Right lobe of liver (tissue), 6 donors: ENCODE measurements around the gene APH1B. TPM values are rescaled to one million over a fixed set of nuclear protein-coding genes. Genes with fewer than 3 reads are reported as not detected.
A peak's percentile ranks its signal among the peaks of the same experiment; 100 is the strongest.

ENCODE experiments used
- ATAC-seq, 4 donors: fragments of 200-7000 bp; cut with Tn5 transposase; one replicate each; pipeline ENCODE4 v1.9.1; 2020; ENCODE audit warnings: mild to moderate bottlenecking in 4 of 4, moderate library complexity in 4 of 4
- DNase-seq, 3 donors: peaks; one replicate each; pipeline ENCODE4 v3.0.0-alpha.2; 2020
- H3K27ac ChIP-seq, 3 donors: fragments of 200-600 bp; one replicate each; pipeline ENCODE4 v1.8.0; 2022
- H3K27me3 ChIP-seq, 2 donors: fragments of 200-600 bp; one replicate each; pipeline ENCODE4 v1.8.0; 2022
- H3K36me3 ChIP-seq, 4 donors: fragments of 200-600 bp; sonication (generic) in 1 of 4; one replicate each; pipeline versions ENCODE4 v1.5.1 to v1.8.0; 2017 to 2022; ENCODE audit warnings: control low read depth in 1 of 4
- H3K4me1 ChIP-seq, 4 donors: fragments of 200-600 bp; sonication (generic) in 1 of 4; one replicate each; pipeline versions ENCODE4 v1.5.1 to v1.8.0; 2017 to 2022; ENCODE audit warnings: control low read depth in 1 of 4
- H3K4me3 ChIP-seq, 3 donors: fragments of 200-600 bp; one replicate each; pipeline ENCODE4 v1.8.0; 2022
- H3K9me3 ChIP-seq, 4 donors: fragments of 200-600 bp; sonication (generic) in 1 of 4; one replicate each; pipeline versions ENCODE4 v1.5.1 to v1.8.0; 2017 to 2022; ENCODE audit warnings: control low read depth in 1 of 4
- CTCF ChIP-seq, 4 donors: fragments of 200-600 bp in 3 of 4; fragments of 450-650 bp in 1 of 4; IDR thresholded peaks; one replicate each; pipeline versions ENCODE4 v1.5.1 to v1.8.0; 2016 to 2022; ENCODE audit warnings: antibody characterized with exemption in 4 of 4, mild to moderate bottlenecking in 2 of 4
- POLR2A ChIP-seq: fragments of 450-650 bp; IDR thresholded peaks from one replicate; pipeline ENCODE4 v1.6.1; 2017; ENCODE audit warnings: antibody characterized with exemption, mild to moderate bottlenecking
- WGBS: methylation state at CpG from one replicate; pipeline ENCODE4 v1.1.6; 2018; ENCODE audit warnings: low coverage, low lambda C conversion rate; ENCODE audit not compliant: insufficient coverage; ENCODE audit errors: missing lambda C conversion rate; 5-methylcytosine and 5-hydroxymethylcytosine counted together
- intact Hi-C, 2 donors: fragments of 100-400 bp; cut with DNase I; formaldehyde crosslinking; loops; one replicate each; pipeline versions ENCODE4 v1.11.2 to v1.14.1; 2022
- total RNA-seq, 6 experiments: library from RNA; depleted of rRNA in 2 of 6; stranded (reverse); fragments of >200 nt in 2 of 6; fragmentation: NEBNext Ultra II Directional in 3 of 6; extraction: Animal tissue kit (Norgen Biotek cat#: 25700) in 3 of 6; gene quantifications; one replicate each; pipeline versions ENCODE4 v1.1.0 to v1.2.4, GENCODE V29; 2016 to 2023
- donor health status: DM: no; HTN: yes; CAD: no.
- donor health status: DM: no; HTN: no; CAD: no.
- donor health status: DM: no; HTN: no; CAD: no.
- donor health status: DM: no; HTN: yes; CAD: no.
- donor health status: DM: no; HTN: yes; CAD: no.

The APH1B gene
- total RNA-seq, 6 experiments from 2014 or later, result 2.2 to 7.4 (median 4.7) TPM

GRCh38 chr15:63244976-63245645 lies 32.3 kb upstream of the APH1B start:
- no peak for DNase-seq
- H3K27me3 ChIP-seq, result no peaks in the 10 kb centered on the region
- no peak overlapping the region for H3K4me3 ChIP-seq
- intact Hi-C loops, result no loop called here
- no peak for ATAC-seq
- WGBS, result 54% methylated on average over 5 of the region's 5 CpGs
- no peaks in the 10 kb centered on the region for H3K36me3 ChIP-seq
- H3K9me3 ChIP-seq, result no peaks in the 10 kb centered on the region
- H3K4me1 ChIP-seq, result peaks cover 0 to 15% (median 0%) of the 10 kb centered on the region in 4 donors
- peak overlapping the region; percentile 22 to 42 (median 25) for H3K27ac ChIP-seq
- TF ChIP-seq POLR2A (no peak), CTCF (IDR thresholded peaks at IDR 0.05) (no peak)

GRCh38 chr15:63246691-63247469 lies 30.5 kb upstream of the APH1B start:
- TF ChIP-seq CTCF (IDR thresholded peaks at IDR 0.05) (no peak), POLR2A (no peak)
- Histone ChIP-seq H3K27me3 (no peaks in the 10 kb centered on the region), H3K4me1 (peaks cover 0 to 15% (median 0%) of the 10 kb centered on the region in 4 donors), H3K36me3 (no peaks in the 10 kb centered on the region), H3K27ac (peak overlapping the region in 1 of 3 donors; percentile 31), H3K4me3 (no peak overlapping the region), H3K9me3 (no peaks in the 10 kb centered on the region)
- DNase-seq, result no peak
- ATAC-seq, result peak; percentile 66 to 83 (median 76)
- 54% methylated on average over 5 of the region's 5 CpGs for WGBS
- intact Hi-C loops, result no loop called here

GRCh38 chr15:63250312-63250965 lies 27.0 kb upstream of the APH1B start:
- no peak overlapping the region for H3K4me3 ChIP-seq
- H3K36me3 ChIP-seq, result no peaks in the 10 kb centered on the region
- WGBS, result 90% methylated on average over 3 of the region's 4 CpGs
- TF ChIP-seq CTCF (IDR thresholded peaks at IDR 0.05) (no peak), POLR2A (no peak)
- H3K4me1 ChIP-seq, result peaks cover 0 to 15% (median 0%) of the 10 kb centered on the region in 4 donors
- H3K27ac ChIP-seq, result no peak overlapping the region
- no peaks in the 10 kb centered on the region for H3K9me3 ChIP-seq
- H3K27me3 ChIP-seq, result no peaks in the 10 kb centered on the region
- no peak for DNase-seq
- no peak for ATAC-seq
- intact Hi-C loops, result no loop called here

GRCh38 chr15:63251701-63252100 lies 25.7 kb upstream of the APH1B start:
- H3K4me3 ChIP-seq, result no peak overlapping the region
- H3K27me3 ChIP-seq, result no peaks in the 10 kb centered on the region
- 93% methylated on average over 2 of the region's 2 CpGs for WGBS
- no peaks in the 10 kb centered on the region for H3K36me3 ChIP-seq
- ATAC-seq (no peak), DNase-seq (no peak)
- H3K9me3 ChIP-seq, result no peaks in the 10 kb centered on the region
- peaks cover 0 to 12% (median 0%) of the 10 kb centered on the region in 4 donors for H3K4me1 ChIP-seq
- TF ChIP-seq POLR2A, result no peak
- no peak for TF ChIP-seq CTCF (IDR thresholded peaks at IDR 0.05)
- no peak overlapping the region for H3K27ac ChIP-seq
- intact Hi-C loops, result no loop called here
